ENCODE results near the gene SAMD10. TPM values are rescaled to one million over a fixed set of nuclear protein-coding genes. Genes with fewer than 3 reads are reported as not detected.

Gene SAMD10
- total and polyA plus RNA-seq, 2 of the 8 experiments (the other 6 are each of a cell fraction or from before 2014, with no cell fraction given): 3.0 to 5.2 TPM

- H3K79me1 ChIP-seq (ENCODE audit: low read depth, low read length): peaks cover 2% of the 10 kb centered on the region; the same call in 1 of the 2 replicates
- H2BK5ac ChIP-seq (ENCODE audit: low read depth, low read length): no peak overlapping the region
- H3K18ac ChIP-seq (ENCODE audit: extremely low read depth, low read length): no peak overlapping the region
- CTCF ChIA-PET (ENCODE audit: partially characterized antibody): interaction anchor here (1.1 to 2.1 kb wide), 2 partner anchors 13 to 92 kb away, joined by 3 to 5 read pairs; no protein-coding TSS in a partner anchor
- no peak overlapping the region for H3K4me2 ChIP-seq (ENCODE audit: insufficient read depth in 1 of 2, low read depth in 2 of 2, low read length in 2 of 2)
- H3K14ac ChIP-seq (ENCODE audit: insufficient read length): no peak overlapping the region
- H4K91ac ChIP-seq (replicated peaks; ENCODE audit: insufficient read length, low read length): no peak overlapping the region
- WGBS, 2 experiments (ENCODE audit: extremely low coverage in 1 of 2, insufficient coverage in 1 of 2, insufficient read length in 1 of 2, insufficient replicate concordance in 2 of 2, low coverage in 1 of 2, low lambda C conversion rate in 2 of 2, missing lambda C conversion rate in 1 of 2): 92% methylated on average over 22 of the region's 24 CpGs; no CpG with 5 or more reads in 1 of the 2 experiments
- H3K9ac ChIP-seq (replicated peaks in 1 of 4; ENCODE audit: extremely low read depth in 1 of 4, low read depth in 3 of 4, low read length in 3 of 4): no peak overlapping the region
- H3K23me2 ChIP-seq (ENCODE audit: low read depth, low read length): no peaks in the 10 kb centered on the region
- no peak overlapping the region for H2AFZ ChIP-seq (ENCODE audit: low read length)
- no peak overlapping the region for H4K8ac ChIP-seq (ENCODE audit: extremely low read depth, insufficient read depth, low read length)
- peaks cover 0 to 8% of the 10 kb centered on the region in 2 experiments for H4K20me1 ChIP-seq (replicated peaks in 1 of 2; ENCODE audit: control insufficient read depth in 1 of 2, insufficient read depth in 2 of 2, low read length in 2 of 2)
- no peak overlapping the region for H3K23ac ChIP-seq (ENCODE audit: insufficient read length)
- no peak overlapping the region for H3K4ac ChIP-seq (replicated peaks; ENCODE audit: insufficient read length, low read depth, low read length)
- H2BK120ac ChIP-seq (replicated peaks; ENCODE audit: low read depth, low read length): no peak overlapping the region
- POLR2A ChIA-PET (ENCODE audit: partially characterized antibody): interaction anchor here (0.9 to 1.1 kb wide), 3 partner anchors 8 to 145 kb away, joined by 3 to 4 read pairs (median 3); partner anchors contain the start of gene C20orf204
- H3K79me2 ChIP-seq (ENCODE audit: control insufficient read depth in 1 of 2, insufficient read depth in 2 of 2, low read length in 2 of 2): no peaks in the 10 kb centered on the region
- H3K9me3 ChIP-seq (ENCODE audit: insufficient read depth in 2 of 2, low read depth in 1 of 2, low read length in 1 of 2): no peaks in the 10 kb centered on the region
- no peaks in the 10 kb centered on the region for H3K4me1 ChIP-seq (replicated peaks in 1 of 4; ENCODE audit: control insufficient read depth in 3 of 4, insufficient read depth in 4 of 4, low read length in 3 of 4)
- TF ChIP-seq YY1 (IDR thresholded peaks at IDR 0.05; ENCODE audit: low read depth, low read length) (no peak), BCL11A (IDR thresholded peaks at IDR 0.05; ENCODE audit: low read depth in 2 of 2, low read length in 2 of 2) (no peak), SIRT6 (IDR thresholded peaks at IDR 0.05; ENCODE audit: low read length) (no peak), POLR2AphosphoS5 (IDR thresholded peaks at IDR 0.05; ENCODE audit: low read depth, low read length) (no peak), HDAC6 (IDR thresholded peaks at IDR 0.05; ENCODE audit: low read depth, low read length) (no peak), BACH1 (IDR thresholded peaks at IDR 0.05; ENCODE audit: low read length) (no peak), POLR2A (IDR thresholded peaks at IDR 0.05; ENCODE audit: control extremely low read depth in 1 of 2, low read depth in 2 of 2, low read length in 2 of 2) (no peak), KDM5A (IDR thresholded peaks at IDR 0.05; ENCODE audit: low read length) (no peak), JUND (IDR thresholded peaks at IDR 0.05; ENCODE audit: low read length) (no peak), SIN3A (conservative IDR thresholded peaks at IDR 0.05 in 1 of 2, IDR thresholded peaks at IDR 0.05 in 1 of 2; ENCODE audit: low read depth in 1 of 2, low read length in 2 of 2) (no peak), TBP (IDR thresholded peaks at IDR 0.05; ENCODE audit: low read depth, low read length) (no peak), SIX5 (IDR thresholded peaks at IDR 0.05; ENCODE audit: low read depth, low read length) (no peak)
- no peak overlapping the region for H3K56ac ChIP-seq (replicated peaks; ENCODE audit: insufficient read length, low read depth, low read length)
- H2AK5ac ChIP-seq (ENCODE audit: low read depth, low read length): no peak overlapping the region
- H3K27me3 ChIP-seq (replicated peaks in 1 of 4; ENCODE audit: control insufficient read depth in 3 of 4, extremely low read depth in 1 of 4, insufficient read depth in 3 of 4, low read length in 3 of 4): no peaks in the 10 kb centered on the region
- H3K36me3 ChIP-seq (ENCODE audit: control insufficient read depth in 2 of 4, insufficient read depth in 4 of 4, low read length in 3 of 4): peaks cover 26 to 62% (median 50%) of the 10 kb centered on the region in 4 experiments
- no peak overlapping the region for H3K27ac ChIP-seq (ENCODE audit: low read depth, low read length)
- H2BK12ac ChIP-seq (ENCODE audit: low read depth, low read length): no peak overlapping the region
- H3K4me3 ChIP-seq (ENCODE audit: extremely low read depth in 1 of 4, insufficient read depth in 2 of 4, low read depth in 3 of 4, low read length in 4 of 4): no peak overlapping the region
- H2BK15ac ChIP-seq (ENCODE audit: low read length): no peak overlapping the region
- no peak for DNase-seq (ENCODE audit: low read depth in 1 of 2, low spot score in 2 of 2)
- FAIRE-seq: no peak
- no peak overlapping the region for H4K5ac ChIP-seq (ENCODE audit: insufficient read length, low read depth, low read length)
- no peak overlapping the region for H2BK20ac ChIP-seq (ENCODE audit: low read length)
Observed at GRCh38 chr20:64027981-64028685, 48.7 kb upstream of the SAMD10 start.

All from H1 (cell line).